Suprapubic skin (tissue), 4 donors: ENCODE data around the gene XIST. TPM values are rescaled to one million over a fixed set of nuclear protein-coding genes. Genes with fewer than 3 reads are reported as not detected.

Experiments
- DNase-seq, 2 donors: peaks; one replicate each; pipeline ENCODE4 v3.0.0-alpha.2; 2019; ENCODE audit warnings: low spot score in 2 of 2
- H3K27ac ChIP-seq: fragments of 200-600 bp; sonication (generic); one replicate; pipeline ENCODE4 v1.5.1; 2019
- H3K27me3 ChIP-seq: fragments of 200-600 bp; sonication (generic); one replicate; pipeline ENCODE4 v1.5.1; 2019
- H3K36me3 ChIP-seq: fragments of 200-600 bp; sonication (generic); one replicate; pipeline ENCODE4 v1.5.1; 2019
- H3K4me1 ChIP-seq: fragments of 200-600 bp; sonication (generic); one replicate; pipeline ENCODE4 v1.5.1; 2019
- H3K4me3 ChIP-seq: fragments of 200-600 bp; sonication (generic); one replicate; pipeline ENCODE4 v1.5.1; 2019; ENCODE audit warnings: mild to moderate bottlenecking
- H3K9me3 ChIP-seq: fragments of 200-600 bp; sonication (generic); one replicate; pipeline ENCODE4 v1.5.1; 2019
- CTCF ChIP-seq, 2 donors: fragments of 200-600 bp in 1 of 2; fragments of 450-650 bp in 1 of 2; sonication (generic) in 1 of 2; IDR thresholded peaks; one replicate each; pipeline ENCODE4 v1.5.1; 2016 to 2019; ENCODE audit warnings: antibody characterized with exemption in 2 of 2, mild to moderate bottlenecking in 1 of 2, moderate library complexity in 1 of 2
- EP300 ChIP-seq: sonication (generic); formaldehyde crosslinking; IDR thresholded peaks from one replicate; pipeline ENCODE4 v1.6.1; 2017; ENCODE audit warnings: antibody characterized with exemption
- POLR2A ChIP-seq, 2 donors: fragments of 450-650 bp; IDR thresholded peaks; one replicate each; pipeline ENCODE4 v1.6.1; 2017; ENCODE audit warnings: antibody characterized with exemption in 2 of 2, mild to moderate bottlenecking in 2 of 2, moderate library complexity in 2 of 2
- POLR2AphosphoS5 ChIP-seq, 3 donors: sonication (generic); formaldehyde crosslinking; IDR thresholded peaks; one replicate each; pipeline ENCODE4 v1.6.1; 2017; ENCODE audit warnings: antibody characterized with exemption in 3 of 3
- WGBS: methylation state at CpG from one replicate; pipeline ENCODE4 v1.1.5; 2018; 5-methylcytosine and 5-hydroxymethylcytosine counted together
- total RNA-seq, 4 donors: library from RNA; depleted of rRNA; stranded (reverse); fragments of >200 nt; gene quantifications; one replicate each; pipeline ENCODE4 v1.1.0, GENCODE V29; 2016

The XIST gene
- total RNA-seq, 4 donors from 2014 or later: 0.42 to 789 (median 95.5) TPM

DNA sequence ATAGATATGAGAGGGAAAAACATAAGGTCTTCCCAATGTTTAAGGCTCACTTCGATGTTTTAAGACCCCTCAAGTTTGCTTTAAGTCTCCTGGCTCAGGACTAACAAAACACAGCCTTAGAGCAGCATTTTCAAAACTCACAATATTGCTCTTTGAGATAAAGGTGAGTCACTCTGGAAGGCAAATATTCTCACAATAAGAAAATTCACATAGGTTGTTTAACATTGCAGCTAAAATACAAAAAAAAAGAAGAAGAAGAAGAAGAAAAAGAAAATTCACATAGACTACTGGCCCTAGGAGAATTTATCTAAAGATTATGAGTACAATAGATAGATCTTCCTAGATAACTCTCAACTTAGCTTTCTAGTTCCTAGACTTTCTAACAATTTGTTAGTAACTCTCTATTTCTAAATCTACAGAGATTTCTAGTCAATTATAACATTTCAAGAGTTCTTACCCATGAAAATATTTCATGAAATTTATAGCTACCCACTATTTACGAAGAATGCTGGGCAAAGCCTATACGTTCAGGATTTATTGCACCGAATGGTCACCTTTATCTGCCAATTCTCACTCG, 22.5 kb downstream of the XIST start:
- 87% methylated on average over 5 of the region's 5 CpGs for WGBS
- Histone ChIP-seq H3K27ac (no peak overlapping the region), H3K4me3 (no peak overlapping the region), H3K4me1 (no peaks in the 10 kb centered on the region), H3K36me3 (no peaks in the 10 kb centered on the region), H3K27me3 (no peaks in the 10 kb centered on the region), H3K9me3 (no peaks in the 10 kb centered on the region)
- no peak for TF ChIP-seq POLR2AphosphoS5 (IDR thresholded peaks at IDR 0.05)
- DNase-seq: no peak

GRCh38 chrX:73828080-73828720, 24.3 kb downstream of the XIST start:
- no peak for DNase-seq
- Histone ChIP-seq H3K9me3 (no peaks in the 10 kb centered on the region), H3K4me1 (no peaks in the 10 kb centered on the region), H3K27ac (no peak overlapping the region), H3K4me3 (no peak overlapping the region), H3K36me3 (no peaks in the 10 kb centered on the region), H3K27me3 (no peaks in the 10 kb centered on the region)
- TF ChIP-seq POLR2AphosphoS5 (IDR thresholded peaks at IDR 0.05) (no peak), CTCF (IDR thresholded peaks at IDR 0.05) (no peak), EP300 (no peak), POLR2A (IDR thresholded peaks at IDR 0.05) (no peak)
- 81% methylated on average over 2 of the region's 2 CpGs for WGBS

- DNase-seq: no peak
- H3K4me1 ChIP-seq: no peaks in the 10 kb centered on the region
- WGBS: 94% methylated on average over 4 of the region's 4 CpGs
- H3K27me3 ChIP-seq: no peaks in the 10 kb centered on the region
- TF ChIP-seq EP300 (no peak), POLR2AphosphoS5 (IDR thresholded peaks at IDR 0.05) (no peak), POLR2A (IDR thresholded peaks at IDR 0.05) (no peak), CTCF (IDR thresholded peaks at IDR 0.05) (no peak)
- H3K9me3 ChIP-seq: no peaks in the 10 kb centered on the region
- H3K4me3 ChIP-seq: no peak overlapping the region
- no peak overlapping the region for H3K27ac ChIP-seq
- no peaks in the 10 kb centered on the region for H3K36me3 ChIP-seq
Measured at GRCh38 chrX:73827406-73827805, 25.1 kb downstream of the XIST start.

DNA sequence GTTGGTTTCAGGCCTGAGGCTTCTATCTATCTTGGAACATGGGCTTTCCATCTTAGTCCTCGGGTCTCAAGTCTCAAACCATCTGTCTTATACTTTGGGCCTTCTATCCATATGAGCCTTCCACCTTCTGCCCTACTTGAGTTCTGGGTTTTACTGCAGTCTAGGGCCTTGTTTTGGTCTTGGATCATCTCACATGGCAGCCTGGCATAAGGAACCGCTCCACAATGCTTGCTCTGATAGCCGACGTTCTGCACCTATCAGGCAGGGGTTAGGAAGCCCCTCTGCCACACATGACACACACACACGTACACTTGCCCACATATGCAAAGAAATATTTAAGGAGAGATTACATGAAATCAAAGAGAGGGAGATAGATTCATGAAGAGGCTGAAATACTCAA, 25.5 kb downstream of the XIST start:
- no peak overlapping the region for H3K27ac ChIP-seq
- no peak for DNase-seq
- no peak overlapping the region for H3K4me3 ChIP-seq
- TF ChIP-seq EP300 (no peak), POLR2A (IDR thresholded peaks at IDR 0.05) (no peak), CTCF (IDR thresholded peaks at IDR 0.05) (no peak), POLR2AphosphoS5 (IDR thresholded peaks at IDR 0.05) (no peak)
- no peaks in the 10 kb centered on the region for H3K4me1 ChIP-seq
- no peaks in the 10 kb centered on the region for H3K9me3 ChIP-seq
- no peaks in the 10 kb centered on the region for H3K27me3 ChIP-seq
- WGBS: 91% methylated on average over 5 of the region's 5 CpGs
- H3K36me3 ChIP-seq: no peaks in the 10 kb centered on the region

- H3K27ac ChIP-seq: no peak overlapping the region
- TF ChIP-seq CTCF (IDR thresholded peaks at IDR 0.05) (no peak), POLR2A (IDR thresholded peaks at IDR 0.05) (no peak), POLR2AphosphoS5 (IDR thresholded peaks at IDR 0.05) (no peak), EP300 (no peak)
- no peaks in the 10 kb centered on the region for H3K9me3 ChIP-seq
- DNase-seq: no peak
- WGBS: 41% methylated on average over 1 of the region's 1 CpG
- no peaks in the 10 kb centered on the region for H3K4me1 ChIP-seq
- H3K36me3 ChIP-seq: no peaks in the 10 kb centered on the region
- H3K27me3 ChIP-seq: no peaks in the 10 kb centered on the region
- H3K4me3 ChIP-seq: no peak overlapping the region
Measured at GRCh38 chrX:73825569-73825968, 26.9 kb downstream of the XIST start.
